Chondrocyte (in vitro differentiated cells): ENCODE measurements around the gene ARID3C. TPM values are rescaled to one million over a fixed set of nuclear protein-coding genes. Genes with fewer than 3 reads are reported as not detected.

ENCODE experiments used
- DNase-seq: peaks from one replicate; pipeline ENCODE4 v3.0.0; 2021; ENCODE audit warnings: mixed read lengths, low spot score
- H3K27ac Mint-ChIP-seq: one replicate; pipeline ENCODE4 v1.8.0; 2021; ENCODE audit warnings: mild to moderate bottlenecking, moderate library complexity, mixed read lengths; ENCODE audit not compliant: unreplicated experiment
- H3K27me3 Mint-ChIP-seq: 2 replicates; pipeline ENCODE4 v1.8.0; 2021; ENCODE audit warnings: low read depth, mixed read lengths
- H3K36me3 Mint-ChIP-seq: 2 replicates; pipeline ENCODE4 v1.8.0; 2021; ENCODE audit warnings: low read depth, mixed read lengths
- H3K4me1 Mint-ChIP-seq: 2 replicates; pipeline ENCODE4 v1.8.0; 2021; ENCODE audit warnings: low read depth, mild to moderate bottlenecking, mixed read lengths
- H3K4me3 Mint-ChIP-seq: one replicate; pipeline ENCODE4 v1.8.0; 2021; ENCODE audit warnings: mild to moderate bottlenecking, moderate library complexity, mixed read lengths; ENCODE audit not compliant: unreplicated experiment
- H3K9me3 Mint-ChIP-seq: 2 replicates; pipeline ENCODE4 v1.8.0; 2021; ENCODE audit warnings: low read depth, mixed read lengths
- CTCF ChIP-seq: fragments of 200-600 bp; sonication (generic); IDR thresholded peaks from 2 replicates; pipeline ENCODE4 v1.5.0; 2021; ENCODE audit warnings: antibody characterized with exemption, mild to moderate bottlenecking, moderate library complexity
- total RNA-seq: library from RNA; stranded (reverse); gene quantifications from 3 replicates; pipeline ENCODE4 v1.2.1, GENCODE V29; 2021

ARID3C gene
- total RNA-seq, 1 donor from 2014 or later, result 0.20 TPM

DNA sequence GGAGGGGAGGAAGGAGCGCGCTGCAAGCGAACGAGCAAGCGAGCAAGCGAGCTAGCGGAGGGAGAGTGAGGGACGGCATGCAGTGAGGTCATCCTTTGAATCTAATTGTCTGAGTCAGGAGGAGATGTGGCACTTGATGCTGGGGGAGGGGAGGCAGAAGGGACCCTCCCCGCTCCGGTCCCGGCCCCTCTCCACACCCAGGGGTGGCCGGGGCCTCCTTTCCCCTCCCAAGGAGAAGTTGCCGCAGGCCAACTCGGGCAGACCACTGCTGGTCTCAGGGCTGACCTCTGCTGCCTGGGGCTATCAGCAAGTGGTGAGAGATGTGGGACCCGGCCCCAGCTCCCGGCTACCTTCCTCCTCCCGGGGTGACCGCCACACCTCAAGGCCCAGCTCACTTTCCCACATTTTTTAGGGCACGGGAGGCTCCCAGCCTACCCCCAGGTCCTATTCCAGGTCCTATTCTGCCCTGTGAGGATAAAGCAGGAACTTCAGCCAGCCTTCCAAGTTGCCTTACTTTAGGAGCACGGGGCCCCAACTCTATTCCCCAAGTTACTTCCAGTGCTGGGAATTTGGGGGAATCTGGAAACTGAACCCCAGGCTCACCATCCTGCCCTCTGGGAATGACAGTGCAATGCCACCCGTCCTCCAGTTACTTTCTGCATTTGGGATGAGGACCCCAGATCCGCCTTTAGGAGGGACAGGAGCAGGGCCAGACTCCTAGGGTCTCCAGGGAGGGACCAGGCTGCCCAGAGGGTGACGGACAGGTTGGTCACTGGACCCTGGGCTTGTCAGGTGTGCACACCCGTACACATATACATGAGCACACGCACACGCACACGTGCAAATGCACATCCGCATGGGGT lies 50.4 kb downstream of the ARID3C start:
- peaks cover 7% of the 10 kb centered on the region for H3K4me1 Mint-ChIP-seq
- H3K27ac Mint-ChIP-seq, result no peak overlapping the region
- no peaks in the 10 kb centered on the region for H3K36me3 Mint-ChIP-seq
- peaks cover 42% of the 10 kb centered on the region for H3K27me3 Mint-ChIP-seq
- no peak overlapping the region for H3K4me3 Mint-ChIP-seq
- no peaks in the 10 kb centered on the region for H3K9me3 Mint-ChIP-seq
- no peak for TF ChIP-seq CTCF
- DNase-seq, result no peak

DNA sequence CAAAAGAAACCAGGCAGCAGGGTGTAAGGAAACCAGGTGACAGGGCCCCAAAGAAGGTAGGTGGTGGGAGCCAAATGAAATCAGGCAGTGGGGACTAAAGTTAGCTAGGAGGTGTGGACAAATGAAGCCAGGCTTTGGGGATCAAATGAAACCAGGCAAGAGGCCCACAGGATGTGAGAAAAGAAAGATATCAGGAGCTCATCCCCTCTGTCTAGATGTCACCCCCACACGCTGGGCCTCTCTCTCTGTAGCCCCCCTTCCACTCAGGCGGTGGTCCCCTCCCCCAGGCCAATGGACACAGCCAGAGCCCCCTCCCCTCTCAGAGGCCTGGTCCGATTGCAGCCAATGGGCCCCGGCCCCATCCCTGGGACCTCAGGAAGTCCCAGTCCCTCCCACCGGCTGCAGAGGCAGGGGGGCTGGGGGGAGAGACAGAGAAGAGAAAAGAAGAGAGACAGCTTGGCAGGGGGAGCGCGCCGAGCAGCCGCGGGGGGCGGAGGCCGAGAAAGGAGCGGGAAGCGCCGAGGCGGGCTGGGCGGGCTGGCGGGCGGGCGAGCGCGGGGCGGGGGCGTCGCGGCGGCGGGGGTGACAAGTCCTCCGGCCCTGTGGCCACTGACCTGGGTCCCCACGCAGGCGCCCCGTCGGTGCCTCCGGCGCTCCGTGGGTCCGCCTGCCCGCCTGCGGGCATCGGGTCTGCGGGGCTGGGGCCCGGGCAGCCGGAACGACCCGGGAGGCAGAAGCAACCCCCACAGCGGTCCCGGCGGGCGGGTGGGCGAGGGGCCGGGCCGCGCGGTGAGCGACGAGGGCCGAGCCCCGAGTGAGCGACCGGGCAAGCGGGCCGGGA lies 51.2 kb downstream of the ARID3C start:
- H3K27me3 Mint-ChIP-seq, result peaks cover 37% of the 10 kb centered on the region
- no peak overlapping the region for H3K27ac Mint-ChIP-seq
- no peak for TF ChIP-seq CTCF
- H3K4me3 Mint-ChIP-seq, result peak overlapping the region; percentile 66
- H3K9me3 Mint-ChIP-seq, result no peaks in the 10 kb centered on the region
- no peaks in the 10 kb centered on the region for H3K36me3 Mint-ChIP-seq
- peaks cover 7% of the 10 kb centered on the region for H3K4me1 Mint-ChIP-seq
- no peak for DNase-seq

DNA sequence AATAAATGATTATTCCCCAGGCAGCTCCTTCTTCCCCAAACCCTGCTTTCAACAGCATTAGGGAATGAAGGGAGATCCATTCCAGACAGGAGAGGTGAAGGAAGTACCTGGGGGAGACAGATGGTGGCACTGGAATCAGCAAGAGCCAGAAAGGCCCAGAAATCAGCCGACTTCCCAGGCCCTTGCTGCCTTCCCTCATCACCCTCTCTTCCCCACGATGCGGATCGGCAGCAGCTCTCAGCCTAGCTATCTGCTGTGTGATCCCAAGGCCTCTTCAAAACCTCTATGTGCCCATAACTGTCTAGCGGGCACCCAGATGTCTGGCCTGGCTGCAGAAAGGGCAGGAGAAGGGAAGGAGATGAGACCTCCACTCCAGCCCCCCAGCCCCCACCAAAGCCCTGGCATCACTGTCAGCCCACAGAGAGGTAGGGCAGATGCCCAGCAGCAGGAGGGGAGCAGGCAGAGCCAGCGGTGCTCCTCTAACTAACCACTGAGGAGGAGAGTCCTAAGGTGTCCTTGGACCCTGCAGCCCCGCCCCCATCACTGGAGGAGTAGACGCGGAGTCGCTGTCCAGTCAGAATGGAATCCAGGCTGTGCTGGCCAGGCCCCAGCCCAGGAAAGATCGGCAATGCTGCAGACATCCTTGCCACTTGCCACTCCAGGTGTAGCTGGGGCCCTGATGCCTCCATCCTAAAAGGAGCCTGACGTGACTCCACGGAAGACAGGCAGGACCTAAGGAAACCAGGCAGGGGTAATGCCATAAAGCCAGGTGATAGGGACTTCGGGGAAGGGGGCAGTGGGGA lies 52.1 kb downstream of the ARID3C start:
- Mint-ChIP-seq H3K27ac (no peak overlapping the region), H3K36me3 (no peaks in the 10 kb centered on the region), H3K9me3 (no peaks in the 10 kb centered on the region), H3K4me3 (peak overlapping the region; percentile 66), H3K27me3 (peaks cover 34% of the 10 kb centered on the region), H3K4me1 (peaks cover 7% of the 10 kb centered on the region)
- TF ChIP-seq CTCF, result no peak
- DNase-seq, result peak; percentile 75

DNA sequence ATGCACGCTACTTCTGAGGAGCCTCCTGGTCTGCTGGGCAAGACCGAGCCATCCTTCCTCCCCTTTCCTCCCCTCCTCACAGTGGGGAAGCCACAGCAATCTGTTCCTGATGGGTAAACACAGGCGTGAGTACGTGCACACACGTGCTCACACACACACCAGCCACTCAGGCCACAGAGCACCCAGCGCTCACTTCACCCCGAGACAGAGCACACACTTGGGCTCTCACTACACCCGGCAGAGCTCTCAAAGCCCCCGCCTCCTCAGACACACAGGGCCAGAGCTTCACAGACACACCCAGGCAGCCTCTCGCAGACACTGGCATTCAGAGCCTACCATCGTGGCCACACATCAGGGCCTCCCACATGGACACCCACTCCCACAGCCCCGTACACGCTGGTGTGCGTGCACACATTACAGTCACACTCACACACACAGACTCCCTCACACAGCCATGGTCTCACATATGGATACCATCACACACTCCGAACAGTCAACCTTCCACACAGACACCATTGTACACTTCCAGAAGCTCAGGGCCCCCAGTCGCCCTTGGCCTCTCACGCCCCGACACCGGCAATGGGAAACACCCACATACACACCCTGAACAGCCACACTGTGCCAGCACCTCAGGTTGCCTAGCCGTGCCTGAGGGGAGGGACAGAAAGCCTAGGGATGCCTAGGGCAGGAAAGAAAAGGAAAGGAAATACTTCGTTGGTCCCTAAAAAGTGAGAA lies 52.8 kb downstream of the ARID3C start:
- H3K36me3 Mint-ChIP-seq, result no peaks in the 10 kb centered on the region
- H3K27ac Mint-ChIP-seq, result no peak overlapping the region
- peaks cover 28% of the 10 kb centered on the region for H3K27me3 Mint-ChIP-seq
- H3K9me3 Mint-ChIP-seq, result no peaks in the 10 kb centered on the region
- no peak overlapping the region for H3K4me3 Mint-ChIP-seq
- no peak for DNase-seq
- no peak for TF ChIP-seq CTCF
- H3K4me1 Mint-ChIP-seq, result peaks cover 7% of the 10 kb centered on the region
